ENCODE results near the gene DDX39A.
A peak's percentile ranks its signal among the peaks of the same experiment; 100 is the strongest.
"Not testable (repeated sequence)": the region's sequence is repeated elsewhere in the genome, so short reads cannot be mapped to it uniquely, and the experiment has no call there.

Gene DDX39A

GRCh38 chr19:14407605-14408484 is 11.3 kb downstream of the DDX39A start:
- no peak for DNase-seq

GRCh38 chr19:14406645-14407401 is 12.3 kb downstream of the DDX39A start:
- DNase-seq: no peak

DNA sequence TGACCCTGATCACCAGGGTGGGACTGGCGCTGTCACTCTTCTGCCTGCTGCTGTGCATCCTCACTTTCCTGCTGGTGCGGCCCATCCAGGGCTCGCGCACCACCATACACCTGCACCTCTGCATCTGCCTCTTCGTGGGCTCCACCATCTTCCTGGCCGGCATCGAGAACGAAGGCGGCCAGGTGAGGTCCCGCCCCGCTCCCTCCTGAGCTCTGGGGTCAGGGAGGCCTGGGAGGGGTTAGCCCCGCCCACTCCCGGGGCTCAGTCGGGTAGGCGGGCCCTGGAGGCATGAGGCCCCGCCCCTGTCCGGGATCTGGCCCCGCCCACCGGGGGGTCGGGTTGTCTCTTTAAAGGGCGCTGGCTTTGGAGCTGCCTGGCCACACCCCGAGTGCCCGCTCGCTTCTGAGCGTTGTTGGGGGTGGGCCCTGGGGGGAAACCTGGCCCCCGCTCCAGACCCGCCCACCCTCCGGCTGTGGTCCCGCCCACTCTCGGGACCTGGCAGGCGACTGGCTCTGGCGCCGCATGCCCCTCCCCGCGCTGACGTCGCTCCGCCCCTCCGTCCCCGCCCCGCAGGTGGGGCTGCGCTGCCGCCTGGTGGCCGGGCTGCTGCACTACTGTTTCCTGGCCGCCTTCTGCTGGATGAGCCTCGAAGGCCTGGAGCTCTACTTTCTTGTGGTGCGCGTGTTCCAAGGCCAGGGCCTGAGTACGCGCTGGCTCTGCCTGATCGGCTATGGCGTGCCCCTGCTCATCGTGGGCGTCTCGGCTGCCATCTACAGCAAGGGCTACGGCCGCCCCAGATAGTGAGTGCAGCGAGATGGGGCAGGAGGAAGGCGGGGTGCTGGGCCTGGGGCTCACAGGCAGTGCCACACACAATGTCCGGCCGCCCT is 13.1 kb downstream of the DDX39A start:
- DNase-seq: peak; percentile 48 to 80

- DNase-seq: no peak
Measured at GRCh38 chr19:14405380-14405757, 13.8 kb downstream of the DDX39A start.

GRCh38 chr19:14404312-14404711 is 14.8 kb downstream of the DDX39A start:
- no peak for DNase-seq

- not testable (repeated sequence) for DNase-seq
Measured at GRCh38 chr19:14403145-14403930, 15.8 kb downstream of the DDX39A start.

GRCh38 chr19:14402332-14403144 is 16.6 kb downstream of the DDX39A start:
- DNase-seq: no peak

DNA sequence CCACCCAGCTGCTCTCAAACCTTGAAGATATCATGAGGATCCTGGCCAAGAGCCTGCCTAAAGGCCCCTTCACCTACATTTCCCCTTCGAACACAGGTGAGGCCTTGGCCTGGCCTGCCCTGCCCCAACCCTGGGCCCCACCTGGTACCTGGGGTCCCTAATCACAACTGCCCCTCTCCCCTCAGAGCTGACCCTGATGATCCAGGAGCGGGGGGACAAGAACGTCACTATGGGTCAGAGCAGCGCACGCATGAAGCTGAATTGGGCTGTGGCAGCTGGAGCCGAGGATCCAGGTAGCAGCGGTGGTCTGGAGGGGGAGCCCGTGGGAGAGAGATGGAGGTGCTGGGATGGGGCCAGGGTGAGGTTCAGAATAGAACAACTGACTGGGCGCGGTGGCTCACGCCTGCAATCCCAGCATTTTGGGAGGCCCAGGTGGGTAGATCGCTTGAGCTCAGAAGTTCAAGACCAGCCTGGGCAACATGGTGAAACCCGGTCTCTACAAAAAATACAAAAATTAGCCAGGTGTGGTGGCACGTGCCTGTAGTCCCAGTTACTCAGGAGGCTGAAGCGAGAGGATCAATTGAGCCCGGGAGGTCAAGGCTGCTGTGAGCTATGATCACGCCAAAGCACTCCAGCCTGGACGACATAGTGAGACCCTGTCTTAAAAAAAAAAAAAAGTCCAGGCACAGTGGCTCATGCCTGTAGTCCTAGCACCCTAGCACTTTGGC is 17.5 kb downstream of the DDX39A start:
- no peak for DNase-seq

DNA sequence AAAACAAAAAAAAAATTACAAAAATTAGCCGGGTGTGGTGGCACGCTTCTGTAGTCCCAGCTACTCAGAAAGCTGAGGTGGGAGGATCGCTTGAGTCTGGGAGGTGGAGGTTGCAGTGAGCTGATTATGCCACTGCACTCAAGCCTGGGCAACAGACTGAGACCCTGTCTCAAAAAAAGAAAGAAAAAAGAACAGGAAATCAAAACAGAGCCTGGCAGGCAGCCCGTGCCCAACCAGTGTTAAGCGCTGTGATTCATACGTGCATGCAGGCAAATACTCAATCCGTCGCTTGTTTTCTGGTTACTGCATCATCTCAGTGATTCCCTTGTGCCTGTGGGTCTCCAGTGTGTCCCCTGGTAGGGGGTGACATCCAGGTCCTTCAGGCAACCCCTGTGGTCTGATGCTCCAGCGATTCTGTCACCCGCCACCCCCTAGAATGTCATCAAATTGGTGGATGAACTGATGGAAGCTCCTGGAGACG is 18.1 kb downstream of the DDX39A start:
- peak in 1 of 2 experiments; percentile 21 for DNase-seq

DNA sequence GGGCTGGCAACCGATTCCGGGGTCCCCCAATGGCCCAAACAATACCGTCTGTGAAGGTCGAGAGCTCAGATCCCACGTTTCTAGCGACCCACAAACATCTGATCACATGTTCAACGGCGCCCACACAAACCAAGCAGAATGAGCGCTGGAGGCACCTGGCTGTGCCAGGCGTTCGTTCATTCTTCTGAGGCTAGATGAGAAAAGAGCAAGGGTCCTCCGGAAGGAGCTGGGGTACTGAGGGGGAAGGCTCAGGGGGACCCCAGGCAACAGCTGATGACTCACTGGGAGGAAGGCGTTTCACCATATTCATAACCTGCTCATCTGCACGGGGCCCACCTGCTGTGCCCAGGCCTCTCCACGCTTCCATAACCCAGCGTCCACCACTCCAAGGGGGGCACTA is 22.0 kb downstream of the DDX39A start:
- not testable (repeated sequence) for DNase-seq

DNA sequence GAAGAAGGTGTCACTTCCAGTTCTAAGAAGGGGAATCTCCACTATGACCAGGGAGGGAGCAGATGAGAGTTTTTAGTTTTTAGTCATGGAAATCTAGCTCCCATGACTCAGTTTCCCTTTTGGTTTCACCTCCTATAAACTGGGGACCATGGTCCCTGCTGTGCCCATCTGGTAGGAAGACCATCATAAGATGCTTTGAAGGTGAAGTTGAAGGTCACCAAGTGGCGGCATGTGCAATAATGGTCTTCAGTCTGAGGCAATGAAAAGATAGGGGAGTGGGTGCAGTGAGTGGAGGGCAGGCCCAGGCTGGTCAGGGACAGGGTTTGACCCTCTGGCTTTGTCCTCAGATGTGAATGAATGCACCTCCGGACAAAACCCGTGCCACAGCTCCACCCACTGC is 22.4 kb downstream of the DDX39A start:
- not testable (repeated sequence) for DNase-seq

DNA sequence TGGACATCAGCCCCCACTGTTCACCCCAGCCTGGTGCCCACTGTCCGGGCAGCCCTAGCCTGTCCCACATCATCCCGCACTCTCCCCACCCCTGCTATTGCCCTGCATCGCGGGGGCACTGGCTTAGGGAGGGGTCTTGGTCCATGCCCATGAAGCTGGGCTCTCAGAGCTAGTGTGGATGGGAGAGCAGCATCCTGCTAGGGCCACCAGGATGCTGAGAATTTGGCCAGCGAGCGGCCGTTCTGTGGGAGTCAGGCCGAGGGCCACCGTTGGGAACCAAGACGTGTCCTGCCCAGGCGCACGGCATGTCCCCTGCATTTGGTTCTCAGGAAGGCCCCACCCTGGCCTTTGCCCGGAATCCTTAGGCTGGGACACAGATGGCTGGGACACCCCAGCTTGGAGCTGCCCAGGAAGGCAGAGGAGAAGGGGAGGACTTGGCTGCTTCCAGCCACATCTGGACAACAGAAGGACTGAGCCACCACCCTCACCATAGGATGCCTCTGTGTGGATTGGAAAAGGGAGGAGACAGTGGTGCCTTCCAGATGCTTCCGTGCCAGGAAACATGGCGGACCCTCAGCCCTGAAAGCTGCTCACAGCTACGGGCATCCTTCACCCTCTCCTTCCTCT is 23.3 kb downstream of the DDX39A start:
- no peak for DNase-seq

GRCh38 chr19:14395262-14395661 is 23.9 kb downstream of the DDX39A start:
- no peak for DNase-seq

DNA sequence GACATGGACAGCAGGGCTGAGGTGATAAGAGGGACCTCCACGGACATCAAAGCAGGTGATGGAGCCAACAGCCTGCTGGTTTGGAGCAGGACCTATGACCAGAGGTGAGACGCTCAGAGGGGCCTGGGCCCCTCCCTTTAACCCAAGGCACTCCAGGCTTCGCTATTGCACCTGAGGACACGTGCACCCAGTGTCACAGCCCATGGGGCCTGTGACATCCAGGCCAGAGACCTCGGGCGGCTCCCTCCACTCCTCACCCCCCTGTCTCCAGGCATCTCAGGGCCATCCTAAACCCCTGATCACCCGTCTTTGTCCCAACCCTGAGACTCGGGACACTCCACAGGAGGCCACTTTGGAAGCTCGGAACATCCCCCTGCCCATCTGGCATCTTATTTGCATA is 25.0 kb downstream of the DDX39A start:
- DNase-seq: no peak

GRCh38 chr19:14393329-14393728 is 25.8 kb downstream of the DDX39A start:
- DNase-seq: no peak

GRCh38 chr19:14391156-14391821 is 27.9 kb downstream of the DDX39A start:
- no peak for DNase-seq

DNA sequence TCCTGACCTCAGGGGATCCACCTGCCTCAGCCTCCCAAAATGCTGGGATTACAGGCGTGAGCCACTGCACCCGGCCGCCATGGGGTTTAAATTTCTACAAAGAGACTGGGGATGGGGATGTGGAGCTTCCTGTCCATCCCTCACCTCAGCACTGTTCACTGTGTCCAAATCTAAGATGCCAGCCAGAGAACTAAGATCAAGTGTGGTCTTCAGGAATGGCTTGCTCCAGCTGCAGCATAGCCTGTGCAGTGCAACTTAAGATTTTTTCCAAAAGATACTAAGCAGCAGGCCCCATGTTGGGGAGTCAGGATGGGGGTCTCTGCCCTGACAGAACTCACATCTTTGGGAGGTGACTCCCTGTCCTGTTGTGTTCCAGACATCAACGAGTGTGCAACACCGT is 28.6 kb downstream of the DDX39A start:
- DNase-seq: no peak

GRCh38 chr19:14385492-14385891 is 33.6 kb downstream of the DDX39A start:
- no peak for DNase-seq
